Measurements from ENCODE around the gene ATXN7L1.

- TF ChIP-seq CTCF (IDR thresholded peaks at IDR 0.05), result no peak
- TF ChIP-seq POLR2A (IDR thresholded peaks at IDR 0.05), result no peak
- no peak for TF ChIP-seq POLR2AphosphoS5 (IDR thresholded peaks at IDR 0.05)
Measured at GRCh38 chr7:105765846-105766245, 110.6 kb downstream of the ATXN7L1 start.

All from prostate gland (tissue), 2 donors.